ENCODE measurements around the gene GPATCH4. TPM values are rescaled to one million over a fixed set of nuclear protein-coding genes. Genes with fewer than 3 reads are reported as not detected.
"Not testable (repeated sequence)": the region's sequence is repeated elsewhere in the genome, so short reads cannot be mapped to it uniquely, and the experiment has no call there.

Gene GPATCH4
- total RNA-seq, 1 donor from 2014 or later = 10.3 TPM

- no peak for DNase-seq
These were observed 6.3 kb downstream of the GPATCH4 start for GRCh38 chr1:156595016-156595415.

- DNase-seq = no peak
These were observed 7.1 kb downstream of the GPATCH4 start for GRCh38 chr1:156594190-156594589.

DNA sequence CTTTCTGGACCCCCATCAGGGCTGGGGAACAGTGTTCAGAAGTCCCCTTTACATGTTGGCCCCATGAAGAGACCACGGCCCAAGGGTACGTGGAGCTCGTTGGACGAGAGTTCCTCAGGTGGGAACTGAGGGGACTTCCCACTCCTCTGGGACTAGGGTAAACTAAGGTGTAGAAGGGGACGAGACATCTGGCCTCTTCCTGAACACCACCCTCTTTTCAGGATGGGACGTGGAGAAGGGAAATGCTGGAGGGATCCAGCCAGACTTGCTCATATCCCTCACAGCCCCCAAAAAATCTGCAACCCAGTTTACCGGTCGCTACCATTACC is 7.7 kb downstream of the GPATCH4 start:
- no peak for DNase-seq

DNA sequence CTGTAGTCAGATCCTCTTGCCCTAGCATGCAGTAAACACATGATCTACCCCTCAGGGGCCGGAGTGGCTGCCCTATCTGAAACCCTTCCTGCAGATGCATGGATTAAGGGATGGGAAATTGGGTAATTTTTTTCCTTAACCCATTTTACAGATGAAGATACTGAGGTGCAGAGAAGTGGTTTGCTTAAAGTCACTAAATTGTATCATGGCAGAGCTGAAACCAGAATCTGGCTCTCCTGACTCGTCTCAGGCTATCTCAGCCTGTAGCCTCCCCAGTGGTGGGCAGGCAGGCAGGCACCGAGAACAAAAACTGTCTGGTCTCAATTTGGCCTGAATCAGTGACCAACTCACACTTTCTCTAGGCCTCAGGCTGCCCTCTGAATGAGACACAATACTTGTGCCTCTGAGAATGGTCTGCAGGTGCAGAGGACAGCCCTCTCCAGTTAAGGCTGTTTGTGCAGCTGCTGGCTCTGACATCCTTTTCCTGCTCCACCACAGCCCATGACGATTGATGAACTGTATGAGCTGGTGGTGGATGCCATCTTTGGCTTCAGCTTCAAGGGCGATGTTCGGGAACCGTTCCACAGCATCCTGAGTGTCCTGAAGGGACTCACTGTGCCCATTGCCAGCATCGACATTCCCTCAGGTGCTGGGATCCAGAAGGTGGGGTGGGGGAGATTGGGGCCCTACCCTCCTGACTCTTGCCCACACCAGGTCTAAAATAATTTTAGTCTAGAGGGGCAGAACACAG is 8.2 kb downstream of the GPATCH4 start:
- no peak for DNase-seq

- no peak for DNase-seq
These were observed 8.9 kb downstream of the GPATCH4 start for GRCh38 chr1:156592158-156592909.

DNA sequence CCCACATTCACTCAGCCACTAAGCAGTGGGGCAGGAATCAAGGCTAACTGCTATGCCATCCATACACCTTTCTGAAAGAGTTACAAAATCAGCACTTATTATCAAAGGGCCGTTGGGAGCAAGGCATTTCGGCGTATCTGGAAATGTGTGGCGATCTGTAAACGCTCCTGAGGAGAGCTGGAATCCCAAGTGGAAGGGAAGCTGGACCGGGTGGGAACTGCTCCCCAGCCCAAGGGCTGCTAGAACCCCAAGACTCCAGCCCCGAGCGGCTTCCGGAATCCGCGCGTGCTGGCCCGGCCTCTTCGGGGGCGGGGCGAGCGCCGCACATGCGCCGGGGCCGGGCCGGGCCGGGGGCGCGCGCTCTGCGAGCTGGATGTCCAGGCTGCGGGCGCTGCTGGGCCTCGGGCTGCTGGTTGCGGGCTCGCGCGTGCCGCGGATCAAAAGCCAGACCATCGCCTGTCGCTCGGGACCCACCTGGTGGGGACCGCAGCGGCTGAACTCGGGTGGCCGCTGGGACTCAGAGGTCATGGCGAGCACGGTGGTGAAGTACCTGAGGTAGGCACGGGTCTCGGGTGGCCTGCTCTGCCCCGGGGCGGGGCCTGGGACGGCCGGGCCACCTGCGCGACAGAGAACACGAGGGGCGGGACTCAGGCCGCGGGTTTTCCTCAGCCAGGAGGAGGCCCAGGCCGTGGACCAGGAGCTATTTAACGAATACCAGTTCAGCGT is 9.7 kb downstream of the GPATCH4 start, which contains the start of gene NAXE:
TSS of gene NAXE (plus strand) at position 345 of the 726 bp plus-strand sequence. CDS start at position 374, 29 bp downstream.
- DNase-seq = peak; percentile 70

DNA sequence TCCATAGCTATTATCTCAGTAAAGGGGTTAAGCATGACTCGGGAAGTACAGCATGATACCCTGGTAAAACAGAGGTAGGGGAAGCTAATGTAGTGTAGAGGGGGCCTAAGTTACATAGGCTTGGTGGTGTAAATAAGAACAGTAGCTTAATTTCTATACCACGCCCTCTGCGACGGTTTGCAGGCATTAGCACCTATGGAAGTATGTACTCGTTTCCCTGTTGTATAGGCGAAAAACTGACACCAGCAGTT is 10.2 kb downstream of the GPATCH4 start:
- no peak for DNase-seq

- DNase-seq = no peak
These were observed 10.7 kb downstream of the GPATCH4 start for GRCh38 chr1:156590326-156591180.

DNA sequence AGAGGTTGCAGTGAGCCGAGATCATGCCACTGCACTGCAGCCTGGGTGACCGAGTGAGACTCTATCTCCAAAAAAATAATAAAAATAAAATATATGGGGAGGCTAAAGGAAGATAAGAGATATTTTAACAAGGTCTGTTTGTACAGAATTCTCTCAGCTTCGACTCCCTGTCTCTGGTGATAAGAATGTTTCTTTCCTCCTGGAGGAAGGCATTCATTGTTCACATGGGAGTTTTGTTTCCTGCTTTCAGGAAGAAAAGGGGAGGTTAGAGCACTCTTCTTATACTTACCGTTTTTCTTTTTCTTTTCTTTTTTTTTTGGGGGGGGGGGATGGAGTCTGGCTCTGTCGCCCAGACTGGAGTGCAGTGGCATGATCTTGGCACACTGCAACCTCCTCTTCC is 11.7 kb downstream of the GPATCH4 start:
- DNase-seq = no peak

DNA sequence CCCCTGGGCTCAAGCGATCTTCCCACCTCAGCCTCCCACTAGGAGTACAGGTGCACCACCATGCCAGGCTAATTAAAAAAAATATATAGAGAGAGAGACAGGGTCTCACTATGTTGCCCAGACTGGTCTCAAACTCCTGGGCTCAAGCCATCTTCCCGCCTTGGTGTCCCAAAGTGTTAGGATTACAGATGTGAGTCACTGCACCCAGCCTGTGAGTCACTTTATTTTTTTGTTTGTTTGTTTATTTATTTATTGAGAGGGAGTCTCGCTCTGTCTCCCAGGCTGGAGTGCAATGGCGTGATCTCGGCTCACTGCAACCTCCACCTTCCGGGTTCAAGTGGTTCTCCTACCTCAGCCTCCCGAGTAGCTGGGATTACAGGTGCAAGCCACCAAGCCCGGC is 13.4 kb downstream of the GPATCH4 start:
- DNase-seq = not testable (repeated sequence)

- no peak for DNase-seq
These were observed 14.3 kb downstream of the GPATCH4 start for GRCh38 chr1:156586892-156587477.

DNA sequence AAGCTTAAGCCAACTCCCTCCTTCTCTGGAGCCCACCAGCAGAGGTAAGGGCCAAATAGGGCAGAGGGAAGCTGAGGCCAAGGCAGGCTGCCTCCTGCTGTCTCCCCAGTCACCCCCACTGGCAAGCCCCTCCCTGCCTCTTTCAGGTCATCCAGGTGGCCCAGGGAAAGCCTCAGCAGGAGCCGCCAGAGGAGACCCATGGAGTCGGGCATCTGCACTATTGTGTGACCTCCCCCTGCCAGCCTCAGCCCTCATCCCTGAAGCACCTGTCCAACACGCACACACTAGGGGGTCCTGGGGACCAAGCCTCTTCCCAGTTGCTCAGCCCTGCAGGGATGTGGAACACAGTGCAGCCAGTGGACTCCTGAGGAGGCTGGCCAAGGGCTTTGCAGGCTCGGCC is 15.0 kb downstream of the GPATCH4 start:
- DNase-seq = no peak

- DNase-seq = no peak
These were observed 16.5 kb downstream of the GPATCH4 start for GRCh38 chr1:156584813-156585212.

DNA sequence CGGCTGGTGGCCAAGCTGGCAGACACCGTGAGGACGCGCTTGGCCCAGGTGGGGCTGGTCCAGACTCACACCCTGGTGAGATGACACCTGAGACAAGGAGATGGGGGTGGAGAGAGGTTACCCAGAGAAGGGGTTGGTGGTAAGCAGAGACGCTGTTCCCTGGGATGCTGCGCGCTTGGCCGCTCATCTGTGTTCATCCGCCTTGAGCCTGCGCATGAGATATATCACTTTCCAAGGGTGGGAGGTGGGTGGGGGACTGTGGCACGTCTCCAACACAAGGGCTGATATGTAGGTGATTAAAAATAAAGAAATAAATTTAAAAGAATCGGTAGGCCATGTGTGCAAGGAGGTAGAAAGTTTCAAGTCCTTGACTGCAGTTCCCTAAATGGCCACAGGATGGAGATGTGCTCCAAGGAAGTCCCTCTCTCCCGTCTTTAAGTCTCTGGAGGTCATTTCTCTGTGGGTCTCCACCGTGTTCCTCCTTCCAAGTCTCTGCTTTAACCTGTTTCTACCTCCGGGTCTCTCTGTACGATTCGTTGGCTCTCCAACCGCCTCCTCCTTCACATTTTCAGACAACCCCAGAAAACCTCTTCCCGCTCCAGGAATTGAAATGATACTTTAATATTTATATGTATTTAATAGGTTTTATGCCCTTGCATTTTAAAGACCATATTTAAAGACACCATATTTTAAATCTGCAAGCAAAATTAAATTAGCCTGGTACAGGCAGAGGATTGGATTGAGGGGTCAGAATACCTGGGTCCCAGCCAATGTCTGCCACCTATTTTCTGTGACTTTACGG is 17.3 kb downstream of the GPATCH4 start:
- peak; percentile 25 for DNase-seq

DNA sequence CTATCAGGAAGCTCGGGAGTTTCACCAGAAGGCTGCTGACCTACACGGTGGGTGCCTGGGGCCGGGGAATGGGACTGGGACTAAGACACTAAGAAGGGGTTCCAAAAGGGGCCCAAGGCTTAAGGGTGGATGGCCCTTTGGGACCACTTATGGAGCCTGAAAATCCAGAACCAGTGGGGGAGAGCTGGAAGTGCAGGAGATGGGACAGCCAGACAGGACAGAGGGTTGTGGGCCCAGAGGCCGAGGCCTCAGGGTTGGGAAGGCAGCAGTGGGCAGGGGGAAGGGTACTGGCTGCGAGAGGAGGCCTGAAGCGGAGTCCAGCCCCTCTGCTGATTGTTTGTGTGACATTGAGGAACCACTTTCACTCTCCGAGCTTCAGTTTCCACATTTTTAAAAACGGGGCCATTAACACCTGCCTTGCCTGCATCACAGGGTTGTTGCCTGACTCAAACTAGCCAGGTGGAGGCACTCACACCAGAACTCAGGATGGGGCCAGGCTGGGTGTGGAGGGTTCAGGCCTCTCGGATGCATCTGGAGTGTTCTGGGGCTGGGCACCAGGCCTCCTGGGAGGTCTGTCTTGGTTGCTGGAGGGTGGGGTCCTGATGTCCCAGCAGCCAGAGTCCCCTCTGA is 18.8 kb downstream of the GPATCH4 start:
- DNase-seq = no peak

DNA sequence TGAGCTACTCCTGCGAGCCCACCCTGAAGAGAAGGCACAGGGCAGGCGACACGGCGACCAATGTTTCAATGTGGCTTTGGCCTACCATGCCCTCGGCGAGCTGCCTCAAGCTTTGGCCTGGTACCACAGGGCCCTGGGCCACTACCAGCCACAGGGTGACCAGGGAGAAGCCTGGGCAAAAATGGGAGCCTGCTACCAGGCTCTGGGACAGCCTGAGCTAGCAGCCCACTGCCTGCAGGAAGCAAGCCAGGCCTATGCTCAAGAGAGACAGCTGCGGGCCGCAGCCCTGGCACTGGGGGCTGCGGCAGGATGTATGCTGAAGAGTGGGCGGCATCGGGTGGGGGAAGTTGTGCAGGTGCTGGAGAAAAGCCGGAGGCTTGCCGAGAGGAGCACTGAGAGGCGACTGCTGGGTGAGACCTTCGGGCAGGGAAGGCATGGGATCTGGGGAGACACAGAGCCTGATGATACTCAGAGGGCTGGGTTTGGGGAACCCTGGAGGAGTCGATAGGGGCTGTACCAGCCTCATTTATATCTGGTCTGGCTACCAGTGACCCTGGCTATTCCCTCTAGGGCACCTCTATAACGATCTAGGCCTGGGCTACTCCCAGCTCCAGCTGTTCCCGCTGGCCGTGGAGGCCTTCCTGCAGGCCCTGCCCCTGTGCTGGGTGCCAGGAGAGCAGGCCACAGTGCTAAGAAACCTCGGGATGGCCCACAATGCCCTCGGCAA is 19.5 kb downstream of the GPATCH4 start:
- DNase-seq = no peak

- DNase-seq = no peak
These were observed 21.8 kb downstream of the GPATCH4 start, which contains the start of gene TTC24 for GRCh38 chr1:156579472-156579871. Gene TTC24 (plus strand): TSS chr1:156579723. CDS start chr1:156581365, 1,642 bp downstream.

DNA sequence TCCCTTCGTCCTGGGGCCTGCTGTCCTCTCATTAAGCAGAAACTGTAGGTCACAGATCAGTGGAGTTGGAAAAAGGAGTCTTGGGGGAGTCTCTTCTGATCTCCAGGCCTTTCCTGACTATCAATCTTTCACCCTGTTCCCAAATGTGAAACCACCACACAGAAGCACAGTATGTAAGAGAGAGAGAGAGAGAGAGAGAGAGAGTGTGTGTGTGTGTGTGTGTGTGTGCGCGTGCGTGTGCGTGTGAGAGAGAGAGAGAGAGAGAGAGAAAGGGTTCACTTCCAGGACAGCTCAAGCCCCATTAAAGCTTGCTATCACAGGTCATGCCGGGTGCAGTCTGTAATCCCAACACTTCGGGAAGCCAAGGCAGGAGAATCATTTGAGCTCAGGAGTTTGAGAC is 23.2 kb downstream of the GPATCH4 start:
- no peak for DNase-seq

GRCh38 chr1:156577550-156577949 is 23.7 kb downstream of the GPATCH4 start:
- DNase-seq = no peak
